IPS-20b (cell line): ENCODE results near the gene SLC12A9.

ENCODE experiments used
- H3K27ac ChIP-seq: one replicate; pipeline ENCODE4 v1.5.1; 2013; ENCODE audit warnings: low read length
- H3K27me3 ChIP-seq: 2 replicates; pipeline ENCODE4 v1.6.1; 2013; ENCODE audit warnings: mild to moderate bottlenecking, low read length, inconsistent platforms; ENCODE audit not compliant: insufficient read depth
- H3K36me3 ChIP-seq: 2 replicates; pipeline ENCODE4 v1.6.1; 2013; ENCODE audit warnings: low read depth, mild to moderate bottlenecking, inconsistent platforms, low read length, moderate library complexity; ENCODE audit not compliant: insufficient read depth
- H3K4me1 ChIP-seq: 2 replicates; pipeline ENCODE4 v1.6.1; 2013; ENCODE audit warnings: mild to moderate bottlenecking, control low read depth, inconsistent platforms, low read length, moderate library complexity; ENCODE audit not compliant: insufficient read depth
- H3K4me3 ChIP-seq: 2 replicates; pipeline ENCODE4 v1.5.1; 2013; ENCODE audit warnings: mild to moderate bottlenecking, low read length, inconsistent platforms
- H3K9ac ChIP-seq: 2 replicates; pipeline ENCODE4 v1.6.1; 2013; ENCODE audit warnings: low read depth, mild to moderate bottlenecking, inconsistent platforms, low read length, moderate library complexity
- H3K9me3 ChIP-seq: 2 replicates; pipeline ENCODE4 v1.6.1; 2013; ENCODE audit warnings: mild to moderate bottlenecking, low read depth, low read length, inconsistent platforms; ENCODE audit not compliant: insufficient read depth

Gene SLC12A9

DNA sequence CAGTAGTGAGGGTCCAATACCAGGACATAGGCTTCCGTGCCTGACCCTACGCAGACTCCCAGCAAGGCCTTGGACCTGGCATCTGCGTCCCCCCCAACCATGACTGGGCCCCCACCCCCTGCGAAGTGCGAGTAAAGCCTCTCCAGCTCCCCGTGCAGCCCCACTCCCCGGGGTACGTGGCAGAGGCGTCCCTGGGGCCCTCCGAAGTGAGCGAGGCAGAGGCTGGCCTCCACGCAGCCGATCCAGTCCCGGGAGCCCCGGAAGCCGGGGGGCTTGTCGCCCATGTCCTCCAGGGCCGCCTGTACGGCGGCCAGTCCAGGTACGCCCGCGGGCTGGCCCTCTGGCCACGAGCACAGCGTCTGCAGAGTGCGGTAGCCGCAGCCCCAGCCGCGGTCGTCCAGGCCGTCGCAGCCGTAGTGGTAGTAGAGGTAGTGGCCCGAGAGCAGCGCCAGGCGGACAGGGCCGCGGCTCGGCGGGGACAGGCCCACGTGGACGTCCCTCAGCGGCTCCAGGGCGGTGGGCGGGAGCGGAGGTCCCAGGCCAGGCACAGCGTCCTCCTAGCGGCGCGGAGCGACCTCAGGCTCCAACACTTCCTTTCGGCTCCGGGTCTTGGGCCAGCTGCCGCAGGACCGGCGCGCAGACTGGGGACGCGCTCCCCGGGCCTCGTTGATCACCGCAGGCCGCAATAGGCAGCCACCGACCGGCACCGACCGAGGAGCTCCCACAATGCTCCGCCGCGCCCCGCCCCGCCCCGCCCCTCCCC lies 36.7 kb downstream of the SLC12A9 start, which contains the start of gene UFSP1:
TSS of gene UFSP1 (minus strand) at position 728 of the 763 bp plus-strand sequence. CDS start at position 284, 444 bp downstream.
- H3K27ac ChIP-seq = peak within 1 kb of the TSS; percentile 96
- peak within 1 kb of the TSS; percentile 93 for H3K9ac ChIP-seq
- H3K27me3 ChIP-seq = peaks cover 5% of the 10 kb centered on the region; the same call in 1 of the 2 replicates
- peaks cover 47% of the 10 kb centered on the region for H3K36me3 ChIP-seq
- H3K4me1 ChIP-seq = peaks cover 10% of the 10 kb centered on the region
- H3K4me3 ChIP-seq = peak within 1 kb of the TSS; percentile 84
- no peaks in the 10 kb centered on the region for H3K9me3 ChIP-seq

GRCh38 chr7:100890653-100891567 lies 38.4 kb downstream of the SLC12A9 start:
- Histone ChIP-seq H3K9ac (peak overlapping the region; percentile 93), H3K27me3 (peaks cover 20% of the 10 kb centered on the region), H3K9me3 (no peaks in the 10 kb centered on the region), H3K4me3 (peak overlapping the region; percentile 84), H3K36me3 (peaks cover 30% of the 10 kb centered on the region), H3K27ac (peak overlapping the region; percentile 96), H3K4me1 (peaks cover 10% of the 10 kb centered on the region)

DNA sequence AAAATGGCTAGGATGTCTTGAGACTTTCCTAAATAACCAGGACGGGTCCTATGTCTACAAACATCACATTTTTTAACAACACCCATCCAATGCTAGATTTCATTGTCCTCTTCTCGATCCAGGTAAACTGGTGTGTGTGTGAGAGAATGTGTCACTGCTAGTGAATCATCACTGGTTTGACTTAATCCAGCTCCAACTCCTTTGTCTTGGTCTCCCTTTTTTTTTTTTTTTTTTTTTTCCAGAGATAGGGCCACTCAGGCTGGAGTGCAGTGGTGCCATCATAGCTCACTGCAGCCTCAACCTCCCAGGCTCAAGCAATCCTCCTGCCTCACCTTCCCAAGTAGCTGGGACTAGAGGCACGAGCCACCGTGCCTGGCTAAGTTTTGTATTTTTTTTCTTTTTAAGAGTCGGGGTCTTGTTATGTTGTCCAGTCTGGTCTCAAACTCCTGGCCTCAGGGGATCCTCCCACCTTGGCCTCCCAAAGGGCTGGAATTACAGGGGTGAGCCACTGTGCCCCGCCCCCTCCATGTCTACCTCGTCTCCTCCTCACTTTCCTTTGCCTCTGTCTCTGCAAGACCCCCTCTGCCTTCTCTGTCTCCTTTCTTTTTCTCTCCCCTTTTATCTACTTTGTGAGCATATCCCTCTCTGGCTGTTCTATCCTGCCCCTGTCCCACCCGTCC lies 39.2 kb downstream of the SLC12A9 start:
- H3K4me1 ChIP-seq = peaks cover 10% of the 10 kb centered on the region
- H3K9ac ChIP-seq = peak overlapping the region; percentile 93; the same call in 1 of the 2 replicates
- H3K9me3 ChIP-seq = no peaks in the 10 kb centered on the region
- H3K36me3 ChIP-seq = peaks cover 22% of the 10 kb centered on the region
- H3K4me3 ChIP-seq = peak overlapping the region; percentile 84
- no peak overlapping the region for H3K27ac ChIP-seq
- H3K27me3 ChIP-seq = peaks cover 28% of the 10 kb centered on the region

GRCh38 chr7:100892364-100893317 lies 40.1 kb downstream of the SLC12A9 start:
- Histone ChIP-seq H3K27ac (no peak overlapping the region), H3K9ac (no peak overlapping the region), H3K9me3 (no peaks in the 10 kb centered on the region), H3K4me1 (peaks cover 10% of the 10 kb centered on the region; the same call in 1 of the 2 replicates), H3K36me3 (peaks cover 12% of the 10 kb centered on the region), H3K4me3 (no peak overlapping the region), H3K27me3 (peaks cover 35% of the 10 kb centered on the region)

GRCh38 chr7:100893318-100893895 lies 40.9 kb downstream of the SLC12A9 start:
- Histone ChIP-seq H3K4me1 (peaks cover 7% of the 10 kb centered on the region; the same call in 1 of the 2 replicates), H3K4me3 (no peak overlapping the region), H3K9ac (no peak overlapping the region), H3K27me3 (peaks cover 40% of the 10 kb centered on the region), H3K27ac (no peak overlapping the region), H3K9me3 (no peaks in the 10 kb centered on the region), H3K36me3 (peaks cover 5% of the 10 kb centered on the region)

- H3K9me3 ChIP-seq = no peaks in the 10 kb centered on the region
- no peak overlapping the region for H3K9ac ChIP-seq
- H3K27ac ChIP-seq = no peak overlapping the region
- peak overlapping the region; percentile 52 for H3K4me3 ChIP-seq
- no peaks in the 10 kb centered on the region for H3K36me3 ChIP-seq
- peaks cover 40% of the 10 kb centered on the region for H3K27me3 ChIP-seq
- peaks cover 5% of the 10 kb centered on the region; the same call in 1 of the 2 replicates for H3K4me1 ChIP-seq
Observed at GRCh38 chr7:100893910-100894721, 41.6 kb downstream of the SLC12A9 start.

DNA sequence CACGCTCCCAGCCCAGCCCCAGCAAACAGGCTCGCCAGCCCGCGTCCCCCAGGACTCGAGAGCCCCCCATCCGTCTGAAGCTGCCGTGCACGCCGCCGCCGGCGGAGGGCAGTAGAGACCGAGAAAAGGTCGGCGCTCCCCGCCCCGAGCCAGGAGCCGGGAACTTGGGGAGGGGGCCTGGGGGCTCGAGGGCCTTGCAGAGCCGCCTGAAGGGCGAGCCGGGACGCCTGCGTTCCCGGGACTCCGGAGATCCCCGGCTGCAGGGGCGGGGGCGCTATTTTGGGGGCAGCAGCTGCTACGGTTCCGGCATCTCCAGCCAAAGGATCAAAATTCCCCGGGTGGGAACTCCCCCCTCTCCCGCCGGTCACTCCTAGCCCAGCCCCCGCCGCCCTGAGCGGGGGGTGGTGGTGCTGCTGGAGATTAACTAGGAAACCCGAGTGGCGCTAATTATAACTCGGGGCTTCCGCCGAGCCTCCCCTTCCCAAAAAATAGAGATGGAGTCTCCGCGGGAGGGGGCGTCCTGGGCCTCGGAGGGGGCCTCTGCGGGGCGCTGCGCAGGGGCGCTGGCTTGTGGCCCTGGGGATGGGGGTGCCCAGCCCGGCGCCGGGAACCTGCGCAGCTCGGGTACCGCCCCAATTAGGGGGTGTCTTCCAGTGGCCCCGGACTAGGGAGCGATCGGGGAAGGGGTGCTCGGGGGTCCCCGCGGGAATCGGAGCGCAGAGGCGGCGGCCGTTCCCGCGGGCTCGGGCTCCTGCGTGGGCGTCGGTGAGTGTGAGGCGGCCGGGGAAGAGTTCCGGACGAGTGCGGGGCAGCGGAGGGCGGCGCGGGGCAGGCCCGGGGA lies 42.6 kb downstream of the SLC12A9 start:
- Histone ChIP-seq H3K9ac (no peak overlapping the region), H3K27ac (no peak overlapping the region), H3K4me3 (peak overlapping the region; percentile 63; the same call in 1 of the 2 replicates), H3K27me3 (peaks cover 40% of the 10 kb centered on the region), H3K36me3 (no peaks in the 10 kb centered on the region), H3K4me1 (peaks cover 5% of the 10 kb centered on the region; the same call in 1 of the 2 replicates), H3K9me3 (no peaks in the 10 kb centered on the region)

- peak within 1 kb of the TSS; percentile 63; the same call in 1 of the 2 replicates for H3K4me3 ChIP-seq
- H3K9me3 ChIP-seq = no peaks in the 10 kb centered on the region
- no peak within 1 kb of the TSS for H3K27ac ChIP-seq
- peaks cover 40% of the 10 kb centered on the region for H3K27me3 ChIP-seq
- peaks cover 5% of the 10 kb centered on the region; the same call in 1 of the 2 replicates for H3K4me1 ChIP-seq
- no peak within 1 kb of the TSS for H3K9ac ChIP-seq
- H3K36me3 ChIP-seq = no peaks in the 10 kb centered on the region
Observed at GRCh38 chr7:100895701-100895955, 43.1 kb downstream of the SLC12A9 start, which contains the start of gene ACHE. ACHE (minus strand) TSS chr7:100895888; CDS start chr7:100894232, 1,656 bp downstream.

GRCh38 chr7:100895956-100896731 lies 43.6 kb downstream of the SLC12A9 start:
- H3K9me3 ChIP-seq = no peaks in the 10 kb centered on the region
- peaks cover 40% of the 10 kb centered on the region for H3K27me3 ChIP-seq
- H3K36me3 ChIP-seq = no peaks in the 10 kb centered on the region
- no peak overlapping the region for H3K27ac ChIP-seq
- H3K4me3 ChIP-seq = peak overlapping the region; percentile 39; the same call in 1 of the 2 replicates
- H3K4me1 ChIP-seq = peaks cover 5% of the 10 kb centered on the region; the same call in 1 of the 2 replicates
- no peak overlapping the region for H3K9ac ChIP-seq
